ENCODE measurements around the gene EVA1C. TPM values are rescaled to one million over a fixed set of nuclear protein-coding genes. Genes with fewer than 3 reads are reported as not detected.
"Not testable (repeated sequence)": the region's sequence is repeated elsewhere in the genome, so short reads cannot be mapped to it uniquely, and the experiment has no call there.

The EVA1C gene
- total and polyA plus RNA-seq, 4 donors: 40.9 to 105 (median 60.6) TPM

DNA sequence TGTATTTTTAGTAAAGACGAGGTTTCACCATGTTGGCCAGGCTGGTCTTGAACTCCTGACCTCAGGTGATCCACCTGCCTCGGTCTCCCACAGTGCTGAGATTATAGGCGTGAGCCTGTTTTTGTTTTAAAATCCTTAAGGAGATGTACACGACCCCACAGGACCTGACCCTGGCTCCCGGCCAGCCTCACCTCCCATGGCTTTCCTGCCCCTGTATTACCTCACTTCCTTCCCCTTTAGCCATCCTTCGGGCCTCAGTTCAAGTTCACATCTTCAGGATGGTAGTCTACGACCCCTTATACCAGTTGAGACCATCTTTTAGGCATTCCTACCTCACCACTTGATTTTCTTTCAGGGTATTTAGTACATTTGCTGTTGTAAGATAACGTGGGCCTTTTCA, 136.5 kb downstream of the EVA1C start:
- H3K4me1 ChIP-seq (ENCODE audit: control insufficient read depth in 1 of 2, insufficient read depth in 2 of 2, low read length in 2 of 2): no peaks in the 10 kb centered on the region
- intact Hi-C loops (cut with DNase I): no loop called here
- 87% methylated on average over 8 of the region's 8 CpGs for WGBS, 2 donors
- ATAC-seq (ENCODE audit: low FRiP score) (no peak), DNase-seq (no peak)
- no peak overlapping the region for H3K27ac ChIP-seq (ENCODE audit: low read depth in 1 of 2, low read length in 2 of 2)
- H3K9me3 ChIP-seq (ENCODE audit: control insufficient read depth, low read length): no peaks in the 10 kb centered on the region
- H3K4me3 ChIP-seq (ENCODE audit: low read length in 2 of 2): no peak overlapping the region
- no peaks in the 10 kb centered on the region for H3K36me3 ChIP-seq (ENCODE audit: control insufficient read depth in 1 of 2, insufficient read depth in 2 of 2, low read length in 1 of 2)
- no peaks in the 10 kb centered on the region for H3K27me3 ChIP-seq (ENCODE audit: control insufficient read depth in 1 of 2, insufficient read depth in 2 of 2, low read length in 1 of 2)

DNA sequence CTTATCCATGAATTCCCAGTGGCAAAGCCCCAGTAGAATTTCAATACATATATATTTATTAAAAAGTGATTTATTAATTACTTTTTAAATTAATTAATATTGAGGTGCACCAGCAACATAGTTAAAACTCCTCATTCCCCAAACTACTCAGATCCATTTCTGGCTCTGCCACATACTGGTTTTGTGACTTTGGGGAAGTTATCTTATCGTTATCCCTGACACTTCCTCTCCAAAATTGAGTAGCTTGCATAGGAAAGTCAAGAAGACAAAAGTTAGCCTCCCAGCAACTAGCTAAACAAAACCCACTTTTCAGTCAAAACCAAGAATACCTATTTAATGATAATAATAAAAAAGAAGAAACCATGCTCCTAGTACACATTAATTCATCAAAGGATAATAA, 136.9 kb downstream of the EVA1C start:
- WGBS, 2 donors: 83 to 88% methylated on average over 1 of the region's 1 CpG
- ATAC-seq (ENCODE audit: low FRiP score) (no peak), DNase-seq (no peak)
- Histone ChIP-seq H3K27me3 (ENCODE audit: control insufficient read depth in 1 of 2, insufficient read depth in 2 of 2, low read length in 1 of 2) (no peaks in the 10 kb centered on the region), H3K9me3 (ENCODE audit: control insufficient read depth, low read length) (no peaks in the 10 kb centered on the region), H3K4me3 (ENCODE audit: low read length in 2 of 2) (no peak overlapping the region), H3K4me1 (ENCODE audit: control insufficient read depth in 1 of 2, insufficient read depth in 2 of 2, low read length in 2 of 2) (no peaks in the 10 kb centered on the region), H3K27ac (ENCODE audit: low read depth in 1 of 2, low read length in 2 of 2) (no peak overlapping the region), H3K36me3 (ENCODE audit: control insufficient read depth in 1 of 2, insufficient read depth in 2 of 2, low read length in 1 of 2) (no peaks in the 10 kb centered on the region)
- intact Hi-C loops (cut with DNase I): no loop called here

- no peak for ATAC-seq (ENCODE audit: low FRiP score)
- intact Hi-C loops (cut with DNase I): no loop called here
- Histone ChIP-seq H3K36me3 (ENCODE audit: control insufficient read depth in 1 of 2, insufficient read depth in 2 of 2, low read length in 1 of 2) (no peaks in the 10 kb centered on the region), H3K4me3 (ENCODE audit: low read length in 2 of 2) (no peak overlapping the region), H3K4me1 (ENCODE audit: control insufficient read depth in 1 of 2, insufficient read depth in 2 of 2, low read length in 2 of 2) (no peaks in the 10 kb centered on the region), H3K27ac (ENCODE audit: low read depth in 1 of 2, low read length in 2 of 2) (no peak overlapping the region), H3K27me3 (ENCODE audit: control insufficient read depth in 1 of 2, insufficient read depth in 2 of 2, low read length in 1 of 2) (no peaks in the 10 kb centered on the region), H3K9me3 (ENCODE audit: control insufficient read depth, low read length) (no peaks in the 10 kb centered on the region)
- WGBS, 2 donors: 89 to 92% methylated on average over 3 of the region's 3 CpGs
- no peak for DNase-seq
Measured at GRCh38 chr21:32549886-32550285, 137.4 kb downstream of the EVA1C start.

GRCh38 chr21:32554832-32555638, 142.5 kb downstream of the EVA1C start:
- Histone ChIP-seq H3K36me3 (ENCODE audit: control insufficient read depth in 1 of 2, insufficient read depth in 2 of 2, low read length in 1 of 2) (no peaks in the 10 kb centered on the region), H3K9me3 (ENCODE audit: control insufficient read depth, low read length) (no peaks in the 10 kb centered on the region), H3K27ac (ENCODE audit: low read depth in 1 of 2, low read length in 2 of 2) (no peak overlapping the region), H3K27me3 (ENCODE audit: control insufficient read depth in 1 of 2, insufficient read depth in 2 of 2, low read length in 1 of 2) (no peaks in the 10 kb centered on the region), H3K4me1 (ENCODE audit: control insufficient read depth in 1 of 2, insufficient read depth in 2 of 2, low read length in 2 of 2) (no peaks in the 10 kb centered on the region), H3K4me3 (ENCODE audit: low read length in 2 of 2) (no peak overlapping the region)
- ATAC-seq (ENCODE audit: low FRiP score): no peak
- intact Hi-C loops (cut with DNase I): no loop called here
- no peak for DNase-seq
- 96 to 98% methylated on average over 4 of the region's 4 CpGs for WGBS, 2 donors

DNA sequence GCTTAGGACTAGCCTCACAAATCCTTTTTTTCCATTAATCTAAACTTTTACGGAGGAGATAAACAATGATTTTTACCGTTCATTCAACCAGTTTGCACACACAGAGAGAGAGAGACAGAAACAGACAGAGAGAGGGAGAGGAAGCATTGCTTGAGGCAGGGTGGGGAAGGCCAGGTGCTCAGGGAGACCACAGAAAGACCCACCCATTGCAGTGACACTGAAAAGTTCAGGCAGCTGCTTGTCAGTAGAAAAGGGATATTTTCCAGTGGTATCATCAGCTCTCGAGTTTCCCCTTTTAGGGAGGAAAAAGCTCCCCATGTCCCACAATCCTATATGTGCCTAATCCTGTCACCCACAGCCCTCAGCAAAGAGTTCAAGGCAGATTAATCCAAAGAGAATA, 145.6 kb downstream of the EVA1C start:
- no peaks in the 10 kb centered on the region for H3K4me1 ChIP-seq (ENCODE audit: control insufficient read depth in 1 of 2, insufficient read depth in 2 of 2, low read length in 2 of 2)
- no peak for DNase-seq
- H3K4me3 ChIP-seq (ENCODE audit: low read length in 2 of 2): no peak overlapping the region
- H3K27ac ChIP-seq (ENCODE audit: low read depth in 1 of 2, low read length in 2 of 2): no peak overlapping the region
- H3K9me3 ChIP-seq (ENCODE audit: control insufficient read depth, low read length): no peaks in the 10 kb centered on the region
- H3K27me3 ChIP-seq (ENCODE audit: control insufficient read depth in 1 of 2, insufficient read depth in 2 of 2, low read length in 1 of 2): no peaks in the 10 kb centered on the region
- ATAC-seq (ENCODE audit: low FRiP score): no peak
- WGBS, 2 donors: 88 to 90% methylated on average over 3 of the region's 3 CpGs
- intact Hi-C loops (cut with DNase I): no loop called here
- H3K36me3 ChIP-seq (ENCODE audit: control insufficient read depth in 1 of 2, insufficient read depth in 2 of 2, low read length in 1 of 2): no peaks in the 10 kb centered on the region

DNA sequence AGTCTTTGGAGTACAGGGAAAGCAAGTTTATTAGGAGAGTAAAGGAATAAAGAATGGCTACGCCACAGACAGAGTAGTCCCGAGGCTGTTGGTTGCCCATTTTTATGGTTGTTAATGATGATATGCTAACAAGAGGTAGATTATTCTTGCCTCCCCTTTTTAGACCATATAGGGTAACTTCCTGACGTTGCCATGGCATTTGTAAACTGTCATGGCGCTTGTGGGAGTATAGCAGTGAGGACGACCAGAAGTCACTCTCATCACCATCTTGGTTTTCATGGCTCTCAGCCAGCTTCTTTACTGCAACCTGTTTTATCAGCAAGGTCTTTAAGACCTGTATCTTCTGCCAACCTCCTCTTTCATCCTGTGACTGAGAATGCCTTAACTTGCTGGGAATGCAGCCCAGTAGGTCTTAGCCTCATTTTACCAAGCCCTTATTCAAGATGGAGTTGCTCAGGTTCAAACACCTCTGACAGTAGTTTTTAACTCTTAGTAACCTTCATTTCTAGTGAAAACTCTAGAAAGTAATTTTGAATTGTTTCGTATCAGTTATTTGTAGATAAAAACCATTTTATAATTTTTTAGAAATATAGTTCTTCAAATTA, 146.6 kb downstream of the EVA1C start:
- Histone ChIP-seq H3K4me1 (ENCODE audit: control insufficient read depth in 1 of 2, insufficient read depth in 2 of 2, low read length in 2 of 2) (no peaks in the 10 kb centered on the region), H3K4me3 (ENCODE audit: low read length in 2 of 2) (no peak overlapping the region), H3K9me3 (ENCODE audit: control insufficient read depth, low read length) (no peaks in the 10 kb centered on the region), H3K27me3 (ENCODE audit: control insufficient read depth in 1 of 2, insufficient read depth in 2 of 2, low read length in 1 of 2) (no peaks in the 10 kb centered on the region), H3K27ac (ENCODE audit: low read depth in 1 of 2, low read length in 2 of 2) (no peak overlapping the region), H3K36me3 (ENCODE audit: control insufficient read depth in 1 of 2, insufficient read depth in 2 of 2, low read length in 1 of 2) (no peaks in the 10 kb centered on the region)
- intact Hi-C loops (cut with DNase I): no loop called here
- DNase-seq (no peak), ATAC-seq (ENCODE audit: low FRiP score) (no peak)
- WGBS, 2 donors: 94% methylated on average over 6 of the region's 6 CpGs

DNA sequence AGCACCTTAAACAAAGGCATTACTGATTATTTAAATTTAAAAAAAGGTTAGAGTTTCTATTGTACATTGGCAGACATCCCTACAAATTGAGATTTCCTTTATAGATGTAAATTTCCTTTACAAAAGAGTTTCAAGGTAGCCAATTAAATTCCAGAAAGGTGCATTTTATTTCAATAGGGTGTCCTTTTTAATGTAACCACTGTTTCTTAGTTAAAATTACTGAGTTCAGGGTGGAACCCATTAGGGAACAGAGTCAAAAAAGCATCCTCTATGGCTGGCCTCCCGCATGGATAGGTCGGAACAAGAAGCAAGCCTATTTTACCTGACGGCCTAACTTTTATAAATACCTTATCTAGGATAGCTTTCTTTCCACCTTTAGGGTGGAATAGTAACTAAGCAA, 148.4 kb downstream of the EVA1C start:
- Histone ChIP-seq H3K27ac (ENCODE audit: low read depth in 1 of 2, low read length in 2 of 2) (no peak overlapping the region), H3K27me3 (ENCODE audit: control insufficient read depth in 1 of 2, insufficient read depth in 2 of 2, low read length in 1 of 2) (no peaks in the 10 kb centered on the region), H3K4me1 (ENCODE audit: control insufficient read depth in 1 of 2, insufficient read depth in 2 of 2, low read length in 2 of 2) (no peaks in the 10 kb centered on the region), H3K36me3 (ENCODE audit: control insufficient read depth in 1 of 2, insufficient read depth in 2 of 2, low read length in 1 of 2) (no peaks in the 10 kb centered on the region), H3K9me3 (ENCODE audit: control insufficient read depth, low read length) (no peaks in the 10 kb centered on the region), H3K4me3 (ENCODE audit: low read length in 2 of 2) (no peak overlapping the region)
- 92 to 97% methylated on average over 3 of the region's 3 CpGs for WGBS, 2 donors
- DNase-seq: no peak
- no peak for ATAC-seq (ENCODE audit: low FRiP score)
- intact Hi-C loops (cut with DNase I): loop anchor here in 1 of 2 donors (10.0 kb wide), 1 partner anchor 66 kb away; no protein-coding TSS in a partner anchor

- not testable (repeated sequence) for H3K27ac ChIP-seq (ENCODE audit: low read depth in 1 of 2, low read length in 2 of 2); ATAC-seq (ENCODE audit: low FRiP score)
- intact Hi-C loops (cut with DNase I): loop anchor here in 1 of 2 donors (10.0 kb wide), 1 partner anchor 67 kb away; no protein-coding TSS in a partner anchor
Measured at GRCh38 chr21:32561476-32561875, 149.0 kb downstream of the EVA1C start.

GRCh38 chr21:32562426-32562825, 149.9 kb downstream of the EVA1C start:
- peak in 1 of 2 donors; percentile 65 for DNase-seq

More at GRCh38 chr21:32561476-32561875, 149.0 kb downstream of the EVA1C start:
- H3K4me3 ChIP-seq (ENCODE audit: low read length in 2 of 2); H3K4me1 ChIP-seq (ENCODE audit: control insufficient read depth in 1 of 2, insufficient read depth in 2 of 2, low read length in 2 of 2); H3K9me3 ChIP-seq (ENCODE audit: control insufficient read depth, low read length); H3K36me3 ChIP-seq (ENCODE audit: control insufficient read depth in 1 of 2, insufficient read depth in 2 of 2, low read length in 1 of 2); DNase-seq; H3K27me3 ChIP-seq (ENCODE audit: control insufficient read depth in 1 of 2, insufficient read depth in 2 of 2, low read length in 1 of 2): not testable (repeated sequence)
- 78 to 94% methylated on average over 1 of the region's 1 CpG for WGBS, 2 donors

More at GRCh38 chr21:32562426-32562825, 149.9 kb downstream of the EVA1C start:
- 20 to 33% methylated on average over 5 of the region's 5 CpGs for WGBS, 2 donors
- Histone ChIP-seq H3K27ac (ENCODE audit: low read depth in 1 of 2, low read length in 2 of 2) (peak overlapping the region; percentile 6 to 76), H3K4me3 (ENCODE audit: low read length in 2 of 2) (no peak overlapping the region), H3K9me3 (ENCODE audit: control insufficient read depth, low read length) (no peaks in the 10 kb centered on the region), H3K36me3 (ENCODE audit: control insufficient read depth in 1 of 2, insufficient read depth in 2 of 2, low read length in 1 of 2) (no peaks in the 10 kb centered on the region), H3K4me1 (ENCODE audit: control insufficient read depth in 1 of 2, insufficient read depth in 2 of 2, low read length in 2 of 2) (peaks cover 4% of the 10 kb centered on the region in 2 donors), H3K27me3 (ENCODE audit: control insufficient read depth in 1 of 2, insufficient read depth in 2 of 2, low read length in 1 of 2) (no peaks in the 10 kb centered on the region)
- intact Hi-C loops (cut with DNase I): loop anchor here in 1 of 2 donors (10.0 kb wide), 1 partner anchor 68 kb away; no protein-coding TSS in a partner anchor
- ATAC-seq (ENCODE audit: low FRiP score): peak; percentile 74

All from aorta (tissue), 5 donors.